ENCODE results near the gene CCDC12.
"Not testable (repeated sequence)": the region's sequence is repeated elsewhere in the genome, so short reads cannot be mapped to it uniquely, and the experiment has no call there.

The CCDC12 gene

DNA sequence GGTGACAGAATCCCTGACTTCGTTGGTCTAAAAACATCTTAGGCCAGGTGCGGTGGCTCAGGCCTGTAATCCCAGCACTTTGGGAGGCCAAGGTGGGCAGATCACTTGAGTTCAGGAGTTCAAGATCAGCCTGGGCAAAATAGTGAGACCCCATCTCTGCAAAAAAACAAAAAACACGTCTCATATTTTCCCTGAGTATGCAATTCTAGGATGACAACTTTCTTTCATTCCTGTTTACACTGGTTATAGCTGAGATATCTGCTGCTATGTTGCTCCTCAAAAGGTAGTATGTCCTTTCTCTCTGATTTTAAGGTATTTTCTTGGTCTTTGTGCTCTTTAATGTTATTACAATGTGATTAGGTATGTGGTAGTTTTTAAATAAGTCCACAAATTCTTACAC is 59.7 kb downstream of the CCDC12 start:
- no peak for TF ChIP-seq ZFX (IDR thresholded peaks at IDR 0.05)
- TF ChIP-seq, protein P1, sequence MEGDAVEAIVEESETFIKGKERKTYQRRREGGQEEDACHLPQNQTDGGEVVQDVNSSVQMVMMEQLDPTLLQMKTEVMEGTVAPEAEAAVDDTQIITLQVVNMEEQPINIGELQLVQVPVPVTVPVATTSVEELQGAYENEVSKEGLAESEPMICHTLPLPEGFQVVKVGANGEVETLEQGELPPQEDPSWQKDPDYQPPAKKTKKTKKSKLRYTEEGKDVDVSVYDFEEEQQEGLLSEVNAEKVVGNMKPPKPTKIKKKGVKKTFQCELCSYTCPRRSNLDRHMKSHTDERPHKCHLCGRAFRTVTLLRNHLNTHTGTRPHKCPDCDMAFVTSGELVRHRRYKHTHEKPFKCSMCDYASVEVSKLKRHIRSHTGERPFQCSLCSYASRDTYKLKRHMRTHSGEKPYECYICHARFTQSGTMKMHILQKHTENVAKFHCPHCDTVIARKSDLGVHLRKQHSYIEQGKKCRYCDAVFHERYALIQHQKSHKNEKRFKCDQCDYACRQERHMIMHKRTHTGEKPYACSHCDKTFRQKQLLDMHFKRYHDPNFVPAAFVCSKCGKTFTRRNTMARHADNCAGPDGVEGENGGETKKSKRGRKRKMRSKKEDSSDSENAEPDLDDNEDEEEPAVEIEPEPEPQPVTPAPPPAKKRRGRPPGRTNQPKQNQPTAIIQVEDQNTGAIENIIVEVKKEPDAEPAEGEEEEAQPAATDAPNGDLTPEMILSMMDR (conservative IDR thresholded peaks at IDR 0.05), result no peak
- no peak overlapping the region for H3K27ac ChIP-seq

DNA sequence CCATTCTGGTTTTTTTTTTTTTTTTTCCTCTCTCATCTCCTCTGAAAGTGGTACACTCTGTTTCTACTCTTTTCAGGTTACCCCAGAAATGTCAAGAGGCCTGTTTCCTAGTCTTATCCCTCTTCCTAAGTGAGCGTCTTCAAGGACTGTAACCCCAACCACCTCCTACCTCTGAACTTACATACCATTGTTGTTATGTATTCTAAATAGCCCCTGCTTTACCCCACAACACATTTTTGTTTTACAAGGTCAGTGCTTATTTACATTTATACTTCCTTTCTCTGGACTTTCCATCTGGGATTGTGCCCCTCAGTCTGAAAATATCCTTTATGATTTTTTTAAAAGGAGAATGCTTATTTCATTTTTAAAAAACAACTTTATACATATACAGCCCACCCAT is 60.3 kb downstream of the CCDC12 start:
- H3K27ac ChIP-seq, result no peak overlapping the region
- no peak for TF ChIP-seq ZFX (IDR thresholded peaks at IDR 0.05)
- TF ChIP-seq, protein P1 (conservative IDR thresholded peaks at IDR 0.05), result no peak

DNA sequence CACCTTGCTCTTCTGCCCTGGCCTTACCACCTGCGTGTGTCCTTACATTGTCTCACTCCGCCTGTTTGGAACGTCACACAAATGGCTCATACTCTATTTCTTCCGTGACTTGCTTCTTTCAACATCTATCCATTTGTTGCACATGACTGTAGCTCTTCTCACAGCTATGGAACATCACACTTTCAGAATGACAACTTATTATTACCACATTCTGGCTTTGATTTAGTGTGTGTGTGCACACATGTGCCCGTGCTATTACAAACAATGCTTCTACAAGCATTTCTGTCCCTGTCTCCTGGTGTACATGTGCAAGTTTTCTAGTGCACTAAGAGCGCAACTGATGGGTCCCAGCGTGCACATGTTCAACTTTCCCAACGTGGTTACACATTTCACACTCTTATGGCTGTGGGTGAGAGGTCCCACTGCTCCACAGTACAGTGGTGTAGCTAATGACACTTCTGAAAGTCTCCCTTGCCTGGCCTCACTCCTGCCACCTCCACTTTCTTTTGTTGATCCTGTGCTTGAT is 61.2 kb downstream of the CCDC12 start:
- TF ChIP-seq ZFX (IDR thresholded peaks at IDR 0.05), result no peak
- TF ChIP-seq, protein P1 (conservative IDR thresholded peaks at IDR 0.05), result no peak

DNA sequence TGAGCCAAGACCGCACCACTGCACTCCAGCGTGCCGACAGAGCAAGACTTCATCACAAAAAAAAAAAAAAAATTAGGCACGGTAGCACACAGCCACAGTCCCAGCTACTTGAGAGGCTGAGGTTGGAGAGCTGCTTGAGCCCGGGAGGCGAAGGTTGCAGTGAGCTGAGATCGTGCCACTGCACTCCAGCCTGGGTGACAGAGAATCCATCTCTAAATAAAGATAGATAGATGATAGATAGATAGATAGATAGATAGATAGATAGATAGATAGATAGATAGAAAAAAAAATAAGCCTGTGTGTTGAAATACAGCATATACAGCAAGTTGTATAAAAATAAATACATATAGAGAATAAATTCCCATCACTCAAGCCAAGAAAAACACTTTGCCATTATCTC is 61.7 kb downstream of the CCDC12 start:
- TF ChIP-seq ZFX (IDR thresholded peaks at IDR 0.05), result no peak
- TF ChIP-seq, protein P1 (conservative IDR thresholded peaks at IDR 0.05), result no peak

More for the DNA sequence above, 61.2 kb downstream of the CCDC12 start:
- H3K27ac ChIP-seq, result no peak overlapping the region

DNA sequence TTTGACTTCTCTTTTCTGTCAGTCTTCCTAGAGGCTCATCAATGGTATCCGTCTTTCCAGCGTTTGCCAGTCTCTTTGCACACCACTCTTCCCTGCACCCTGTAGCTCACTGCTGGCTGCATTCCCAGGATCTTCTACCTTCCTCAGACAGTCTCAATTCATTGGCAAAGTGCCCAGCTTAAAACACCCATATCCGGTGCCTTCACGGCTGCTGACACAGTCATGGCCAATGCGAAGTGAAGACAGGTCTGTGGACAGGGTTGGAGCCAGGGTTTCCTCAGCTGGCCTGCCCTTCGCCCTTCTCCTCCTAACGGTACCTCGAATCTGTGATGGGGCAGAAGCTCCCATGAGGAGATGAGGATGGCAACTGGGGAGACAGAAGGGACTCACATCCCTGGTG is 62.9 kb downstream of the CCDC12 start:
- TF ChIP-seq, protein P1 (conservative IDR thresholded peaks at IDR 0.05), result no peak
- TF ChIP-seq ZFX (IDR thresholded peaks at IDR 0.05), result no peak
- no peak overlapping the region for H3K27ac ChIP-seq

More for the DNA sequence above, 61.7 kb downstream of the CCDC12 start:
- no peak overlapping the region for H3K27ac ChIP-seq

DNA sequence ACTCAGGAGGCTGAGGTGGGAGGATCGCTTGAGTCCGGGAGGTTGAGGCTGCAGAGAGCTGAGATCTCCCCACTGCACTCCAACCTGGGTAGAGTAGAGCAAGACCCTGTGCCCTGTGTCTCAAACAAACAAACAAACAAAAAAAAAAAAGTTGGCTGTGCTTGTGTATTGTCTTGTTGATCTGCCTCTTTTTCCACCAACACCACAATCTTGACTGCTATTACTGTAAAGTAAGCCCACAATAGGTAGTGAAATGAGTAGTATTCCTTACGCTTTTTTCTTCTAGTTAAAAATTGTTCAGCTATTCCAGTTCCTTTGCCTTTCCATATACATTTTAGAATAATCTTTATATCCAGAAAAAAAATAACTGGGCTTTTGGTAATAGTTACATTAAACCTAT is 63.6 kb downstream of the CCDC12 start:
- TF ChIP-seq, protein P1 (conservative IDR thresholded peaks at IDR 0.05), result no peak
- no peak for TF ChIP-seq ZFX (IDR thresholded peaks at IDR 0.05)

DNA sequence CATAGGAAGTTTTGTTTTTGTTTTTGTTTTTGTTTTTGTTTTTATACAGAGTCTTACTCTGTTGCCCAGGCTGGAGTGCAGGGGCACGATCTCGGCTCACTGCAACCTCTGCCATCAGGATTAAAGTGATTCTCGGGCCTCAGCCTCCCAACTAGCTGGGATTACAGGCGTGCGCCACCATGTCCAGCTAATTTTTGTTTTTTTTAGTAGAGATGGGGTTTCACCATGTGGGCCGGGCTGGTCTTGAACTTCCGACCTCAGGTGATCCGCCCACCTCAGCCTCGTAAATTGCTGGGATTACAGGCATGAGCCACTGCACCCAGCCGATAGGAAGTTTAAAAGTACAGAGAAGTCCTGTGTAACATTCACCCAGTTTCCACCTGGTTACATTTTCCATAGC is 65.6 kb downstream of the CCDC12 start:
- not testable (repeated sequence) for H3K27ac ChIP-seq

More for the DNA sequence above, 63.6 kb downstream of the CCDC12 start:
- H3K27ac ChIP-seq, result no peak overlapping the region

DNA sequence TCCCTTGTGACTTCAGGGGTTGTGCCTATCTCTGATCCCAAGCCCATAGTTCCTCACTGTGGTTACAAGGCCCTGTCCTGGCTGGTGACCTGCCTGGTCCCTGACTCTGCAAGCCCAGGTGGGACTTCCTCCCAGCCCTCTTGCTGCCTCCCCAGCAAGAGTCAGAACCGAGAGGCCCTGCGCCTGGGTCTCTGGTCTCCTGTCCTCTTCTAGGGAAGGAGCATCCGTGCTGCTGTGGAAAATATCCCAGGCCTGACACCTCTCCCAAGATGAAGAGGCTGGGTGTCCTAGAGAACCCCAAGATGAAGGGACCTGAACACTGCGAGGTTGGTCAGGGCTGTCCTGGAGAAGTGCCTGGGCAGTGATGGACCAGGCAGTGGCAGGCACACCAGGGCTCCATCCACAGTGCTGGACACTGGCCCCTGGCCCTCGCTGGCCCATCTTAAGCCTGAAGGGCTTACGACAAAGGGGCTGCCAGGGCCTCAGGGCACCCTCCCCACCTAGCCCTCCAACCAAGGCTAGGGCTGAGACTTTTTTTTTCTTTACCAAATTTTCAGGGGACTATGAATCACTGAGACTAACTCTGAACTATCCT is 66.3 kb downstream of the CCDC12 start:
- no peak for TF ChIP-seq ZFX (IDR thresholded peaks at IDR 0.05)
- TF ChIP-seq, protein P1 (conservative IDR thresholded peaks at IDR 0.05), result no peak
- no peak overlapping the region for H3K27ac ChIP-seq
